Measurements from ENCODE around the gene ARHGEF4.

GRCh38 chr2:130840506-130840905 lies 3.8 kb downstream of the ARHGEF4 start:
- TF ChIP-seq NR2C2 (CRISPR knock-in tag; IDR thresholded peaks at IDR 0.05) (no peak), SP1 (CRISPR knock-in tag; conservative IDR thresholded peaks at IDR 0.05) (no peak), CTCF (IDR thresholded peaks at IDR 0.05) (no peak)
